Measurements from ENCODE around the gene SECISBP2. TPM values are rescaled to one million over a fixed set of nuclear protein-coding genes. Genes with fewer than 3 reads are reported as not detected.

SECISBP2 gene
- total RNA-seq, 2 donors from 2014 or later = 43.1 to 76.2 TPM

DNA sequence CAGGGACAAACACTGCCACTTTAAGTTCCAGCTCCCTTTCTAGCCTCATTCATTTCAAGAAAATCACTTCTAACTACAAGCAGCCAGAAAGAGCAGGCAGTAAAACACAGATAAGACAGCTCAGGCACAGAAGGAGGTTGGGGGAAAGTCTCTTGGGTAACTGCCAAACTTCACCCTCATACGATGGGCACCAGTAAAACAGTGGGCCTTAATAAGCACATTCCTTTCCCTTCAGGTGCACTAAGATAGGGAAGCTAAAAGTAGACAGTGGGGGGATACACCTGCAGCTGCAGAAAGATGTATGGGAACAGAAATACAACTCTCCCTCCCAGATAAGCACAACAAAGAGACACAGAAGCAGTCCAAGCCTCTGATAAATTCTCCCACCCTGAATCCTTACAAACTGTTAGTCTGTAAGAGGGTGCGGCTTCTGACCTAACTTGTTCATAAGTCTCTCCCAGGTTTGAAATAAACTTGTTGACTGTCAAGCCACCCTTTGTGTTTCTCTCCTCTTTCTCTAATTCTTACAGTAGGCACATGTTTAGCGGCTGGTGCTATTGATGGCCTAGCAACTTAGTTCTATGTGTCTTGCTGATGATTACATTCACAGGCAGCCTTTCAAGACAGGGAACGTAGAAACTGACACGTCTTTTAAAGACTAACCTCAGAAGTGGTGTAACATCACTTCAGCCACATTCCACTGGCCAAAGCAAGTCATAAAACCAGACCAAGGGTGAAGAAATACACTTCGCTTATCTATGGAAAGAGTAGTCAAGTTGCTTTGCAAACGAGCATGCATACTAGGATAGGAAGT, 14.1 kb upstream of the SECISBP2 start:
- Histone ChIP-seq H3K4me3 (no peak overlapping the region), H3K9me3 (no peaks in the 10 kb centered on the region), H3K4me1 (replicated peaks) (no peaks in the 10 kb centered on the region), H3K27ac (no peak overlapping the region), H3K27me3 (replicated peaks; ENCODE audit: insufficient read depth) (no peaks in the 10 kb centered on the region), H3K36me3 (no peaks in the 10 kb centered on the region)
- 83% methylated on average over 7 of the region's 7 CpGs for WGBS
- intact Hi-C loops (cut with DNase I) = no loop called here
- no peak for DNase-seq (ENCODE audit: low spot score)
- TF ChIP-seq POLR2AphosphoS5 (IDR thresholded peaks at IDR 0.05) = no peak
- TF ChIP-seq, protein P1, sequence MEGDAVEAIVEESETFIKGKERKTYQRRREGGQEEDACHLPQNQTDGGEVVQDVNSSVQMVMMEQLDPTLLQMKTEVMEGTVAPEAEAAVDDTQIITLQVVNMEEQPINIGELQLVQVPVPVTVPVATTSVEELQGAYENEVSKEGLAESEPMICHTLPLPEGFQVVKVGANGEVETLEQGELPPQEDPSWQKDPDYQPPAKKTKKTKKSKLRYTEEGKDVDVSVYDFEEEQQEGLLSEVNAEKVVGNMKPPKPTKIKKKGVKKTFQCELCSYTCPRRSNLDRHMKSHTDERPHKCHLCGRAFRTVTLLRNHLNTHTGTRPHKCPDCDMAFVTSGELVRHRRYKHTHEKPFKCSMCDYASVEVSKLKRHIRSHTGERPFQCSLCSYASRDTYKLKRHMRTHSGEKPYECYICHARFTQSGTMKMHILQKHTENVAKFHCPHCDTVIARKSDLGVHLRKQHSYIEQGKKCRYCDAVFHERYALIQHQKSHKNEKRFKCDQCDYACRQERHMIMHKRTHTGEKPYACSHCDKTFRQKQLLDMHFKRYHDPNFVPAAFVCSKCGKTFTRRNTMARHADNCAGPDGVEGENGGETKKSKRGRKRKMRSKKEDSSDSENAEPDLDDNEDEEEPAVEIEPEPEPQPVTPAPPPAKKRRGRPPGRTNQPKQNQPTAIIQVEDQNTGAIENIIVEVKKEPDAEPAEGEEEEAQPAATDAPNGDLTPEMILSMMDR (IDR thresholded peaks at IDR 0.05) = no peak
- TF ChIP-seq POLR2A (IDR thresholded peaks at IDR 0.05) = no peak

DNA sequence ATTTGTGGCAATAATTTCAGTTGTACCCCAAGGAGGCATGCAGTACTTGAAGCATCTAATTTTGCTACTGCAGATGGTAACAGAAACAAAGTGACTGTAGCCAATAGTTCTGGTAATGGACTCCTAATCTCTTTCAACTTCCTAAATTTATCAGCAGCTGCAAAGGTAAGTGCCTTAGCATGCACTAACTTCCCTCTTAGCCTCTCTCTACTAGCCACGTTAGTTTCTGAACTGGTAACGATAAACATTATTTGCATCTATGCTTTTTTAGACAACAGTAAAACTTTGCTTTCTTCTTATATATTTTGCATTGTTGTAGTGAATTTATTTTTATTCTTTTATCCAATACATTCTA, 13.5 kb upstream of the SECISBP2 start:
- TF ChIP-seq, protein P1 (IDR thresholded peaks at IDR 0.05) = no peak
- TF ChIP-seq POLR2AphosphoS5 (IDR thresholded peaks at IDR 0.05) (no peak), POLR2A (IDR thresholded peaks at IDR 0.05) (no peak)
- Histone ChIP-seq H3K27me3 (replicated peaks; ENCODE audit: insufficient read depth) (no peaks in the 10 kb centered on the region), H3K4me3 (no peak overlapping the region), H3K36me3 (no peaks in the 10 kb centered on the region), H3K27ac (no peak overlapping the region), H3K4me1 (replicated peaks) (no peaks in the 10 kb centered on the region), H3K9me3 (no peaks in the 10 kb centered on the region)
- 99% methylated on average over 2 of the region's 2 CpGs for WGBS
- DNase-seq (ENCODE audit: low spot score) = no peak
- intact Hi-C loops (cut with DNase I) = no loop called here

DNA sequence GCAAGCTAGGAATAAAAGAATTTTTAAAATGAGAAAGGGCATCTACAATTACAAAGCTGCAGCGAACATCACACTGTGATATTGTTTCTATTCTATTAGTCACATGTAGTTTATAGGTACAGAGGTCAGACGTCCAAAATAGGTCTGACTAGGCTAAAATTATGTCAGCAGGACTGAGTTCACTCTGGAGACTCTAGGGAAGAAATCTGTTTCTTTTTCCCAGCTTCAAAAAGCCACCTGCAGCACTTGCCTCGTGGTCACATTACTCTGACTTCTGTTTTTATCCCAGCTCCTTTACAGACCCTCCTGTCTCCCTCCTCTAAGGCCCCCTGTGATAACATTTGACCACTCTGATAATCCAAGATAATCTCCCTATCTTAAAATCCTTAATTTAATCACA, 12.4 kb upstream of the SECISBP2 start:
- Histone ChIP-seq H3K27ac (no peak overlapping the region), H3K27me3 (replicated peaks; ENCODE audit: insufficient read depth) (no peaks in the 10 kb centered on the region), H3K4me3 (no peak overlapping the region), H3K4me1 (replicated peaks) (no peaks in the 10 kb centered on the region), H3K9me3 (no peaks in the 10 kb centered on the region), H3K36me3 (no peaks in the 10 kb centered on the region)
- WGBS = 86% methylated on average over 3 of the region's 3 CpGs
- TF ChIP-seq POLR2AphosphoS5 (IDR thresholded peaks at IDR 0.05) (no peak), POLR2A (IDR thresholded peaks at IDR 0.05) (no peak)
- TF ChIP-seq, protein P1 (IDR thresholded peaks at IDR 0.05) = no peak
- DNase-seq (ENCODE audit: low spot score) = no peak
- intact Hi-C loops (cut with DNase I) = no loop called here

DNA sequence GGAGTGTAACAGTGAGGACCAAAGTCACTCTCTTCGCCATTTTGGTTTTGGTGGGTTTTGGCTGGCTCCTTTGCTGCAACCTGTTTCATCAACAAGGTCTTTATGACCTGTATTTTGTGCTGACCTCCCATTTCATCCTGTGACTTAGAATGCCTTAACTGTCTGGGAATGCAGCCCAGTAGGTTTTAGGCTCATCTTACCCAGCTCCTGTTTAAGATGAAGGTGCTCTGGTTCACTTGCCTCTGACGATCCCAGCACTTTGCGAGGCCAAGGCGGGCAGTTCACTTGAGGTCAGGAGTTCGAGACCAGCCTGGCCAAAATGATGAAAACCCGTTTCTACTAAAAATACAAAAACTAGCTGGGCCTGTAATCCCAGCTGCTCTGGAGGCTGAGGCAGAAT, 9.1 kb upstream of the SECISBP2 start:
- H3K4me3 ChIP-seq = no peak overlapping the region
- TF ChIP-seq POLR2A (IDR thresholded peaks at IDR 0.05) (no peak), POLR2AphosphoS5 (IDR thresholded peaks at IDR 0.05) (no peak)
- TF ChIP-seq, protein P1 (IDR thresholded peaks at IDR 0.05) = no peak
- H3K27me3 ChIP-seq (replicated peaks; ENCODE audit: insufficient read depth) = no peaks in the 10 kb centered on the region
- H3K4me1 ChIP-seq (replicated peaks) = peaks cover 4% of the 10 kb centered on the region
- no peak for DNase-seq (ENCODE audit: low spot score)
- no peaks in the 10 kb centered on the region for H3K9me3 ChIP-seq
- H3K27ac ChIP-seq = no peak overlapping the region
- no peaks in the 10 kb centered on the region for H3K36me3 ChIP-seq
- WGBS = 82% methylated on average over 6 of the region's 6 CpGs
- intact Hi-C loops (cut with DNase I) = no loop called here
